Measurements from ENCODE around the gene AGAP1. TPM values are rescaled to one million over a fixed set of nuclear protein-coding genes. Genes with fewer than 3 reads are reported as not detected.
A peak's percentile ranks its signal among the peaks of the same experiment; 100 is the strongest.

Gene AGAP1
- total RNA-seq, 1 donor from 2014 or later, result 20.4 TPM

DNA sequence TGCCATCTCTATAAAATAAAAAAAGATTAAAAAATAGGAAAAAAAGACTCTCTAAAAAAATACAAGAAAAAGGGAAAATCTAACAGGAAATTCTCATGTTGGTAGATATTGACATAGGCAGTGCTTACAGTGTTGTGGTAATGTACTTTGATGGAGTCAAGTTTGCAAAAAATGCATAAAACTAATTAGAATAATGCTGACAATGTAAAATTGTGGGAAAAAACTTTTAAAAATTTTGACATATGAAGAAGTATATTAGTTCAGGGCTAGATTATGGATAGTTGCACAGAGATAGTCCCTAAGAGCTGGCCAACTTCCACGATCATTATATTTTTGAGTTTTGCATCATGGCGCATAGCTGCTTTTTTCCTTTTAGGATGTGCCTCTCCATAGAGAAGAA lies 601.7 kb downstream of the AGAP1 start:
- Mint-ChIP-seq H3K27ac (no peak overlapping the region), H3K4me3 (no peak overlapping the region), H3K36me3 (peaks cover 12% of the 10 kb centered on the region), H3K9me3 (peaks cover 2% of the 10 kb centered on the region), H3K27me3 (ENCODE audit: insufficient read depth, low read depth) (no peaks in the 10 kb centered on the region), H3K4me1 (peaks cover 20% of the 10 kb centered on the region)
- Histone ChIP-seq H3K27ac (no peak overlapping the region), H3K4me3 (no peak overlapping the region), H3K27me3 (no peaks in the 10 kb centered on the region), H3K36me3 (no peaks in the 10 kb centered on the region), H3K79me2 (ENCODE audit: low read depth) (no peaks in the 10 kb centered on the region), H4K20me1 (ENCODE audit: low read depth) (no peaks in the 10 kb centered on the region), H2AFZ (replicated peaks) (no peak overlapping the region), H3K4me2 (no peak overlapping the region), H3K9ac (no peak overlapping the region), H3K4me1 (peaks cover 6% of the 10 kb centered on the region), H3F3A (ENCODE audit: low read depth) (no peaks in the 10 kb centered on the region), H3K9me3 (ENCODE audit: low read depth) (no peaks in the 10 kb centered on the region)
- TF ChIP-seq EZH2phosphoT487 (IDR thresholded peaks at IDR 0.05) (no peak), EZH2 (IDR thresholded peaks at IDR 0.05) (no peak), CTCF (IDR thresholded peaks at IDR 0.05) (no peak)
- DNase-seq (ENCODE audit: low spot score), result no peak

DNA sequence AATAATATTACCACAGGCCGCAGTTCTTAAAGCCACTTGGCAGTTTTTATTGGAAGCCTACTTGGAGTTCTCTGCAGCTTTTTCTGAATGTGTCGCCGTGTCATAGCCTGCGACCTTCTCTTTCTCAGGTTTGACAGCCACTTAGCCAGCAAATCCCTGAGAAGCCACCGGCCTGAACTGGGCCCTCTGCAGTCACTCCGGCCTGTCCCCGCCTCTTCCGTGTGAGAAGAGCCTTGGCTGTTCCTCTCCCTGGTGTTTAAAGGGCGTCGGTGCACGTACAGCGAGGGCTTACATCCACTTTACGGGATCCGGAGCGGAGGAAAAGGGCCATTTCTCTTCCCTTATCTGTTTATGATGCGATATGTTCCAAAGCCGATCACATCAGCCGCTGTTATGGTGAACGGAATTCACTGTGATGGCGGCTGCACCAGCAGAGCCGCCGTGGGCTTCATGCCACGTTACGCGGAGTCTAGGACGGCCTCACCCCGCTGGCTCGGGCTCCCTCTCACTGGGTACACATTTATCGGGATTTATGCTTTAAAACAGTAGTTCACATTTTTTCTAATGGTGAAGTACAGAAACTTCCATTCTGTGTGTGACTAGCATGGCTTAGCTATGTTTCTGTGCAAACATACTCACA lies 607.6 kb downstream of the AGAP1 start:
- H3K9ac ChIP-seq, result no peak overlapping the region
- no peak overlapping the region for H3K4me3 Mint-ChIP-seq
- no peaks in the 10 kb centered on the region for H3K27me3 Mint-ChIP-seq (ENCODE audit: insufficient read depth, low read depth)
- no peaks in the 10 kb centered on the region for H3K4me1 ChIP-seq
- H3K27ac ChIP-seq, result no peak overlapping the region
- no peaks in the 10 kb centered on the region for H3K79me2 ChIP-seq (ENCODE audit: low read depth)
- H3K36me3 Mint-ChIP-seq, result peaks cover 2% of the 10 kb centered on the region
- peaks cover 27% of the 10 kb centered on the region for H3K4me1 Mint-ChIP-seq
- no peaks in the 10 kb centered on the region for H3K36me3 ChIP-seq
- no peaks in the 10 kb centered on the region for H3K27me3 ChIP-seq
- no peaks in the 10 kb centered on the region for H3K9me3 Mint-ChIP-seq
- DNase-seq (ENCODE audit: low spot score), result peak; percentile 48
- H3F3A ChIP-seq (ENCODE audit: low read depth), result no peaks in the 10 kb centered on the region
- TF ChIP-seq CTCF (IDR thresholded peaks at IDR 0.05) (no peak), EZH2phosphoT487 (IDR thresholded peaks at IDR 0.05) (no peak), EZH2 (IDR thresholded peaks at IDR 0.05) (no peak)
- H3K27ac Mint-ChIP-seq, result peak overlapping the region; percentile 34
- peaks cover 15% of the 10 kb centered on the region for H4K20me1 ChIP-seq (ENCODE audit: low read depth)
- H2AFZ ChIP-seq (replicated peaks), result no peak overlapping the region
- H3K9me3 ChIP-seq (ENCODE audit: low read depth), result no peaks in the 10 kb centered on the region
- H3K4me3 ChIP-seq, result no peak overlapping the region
- no peak overlapping the region for H3K4me2 ChIP-seq

DNA sequence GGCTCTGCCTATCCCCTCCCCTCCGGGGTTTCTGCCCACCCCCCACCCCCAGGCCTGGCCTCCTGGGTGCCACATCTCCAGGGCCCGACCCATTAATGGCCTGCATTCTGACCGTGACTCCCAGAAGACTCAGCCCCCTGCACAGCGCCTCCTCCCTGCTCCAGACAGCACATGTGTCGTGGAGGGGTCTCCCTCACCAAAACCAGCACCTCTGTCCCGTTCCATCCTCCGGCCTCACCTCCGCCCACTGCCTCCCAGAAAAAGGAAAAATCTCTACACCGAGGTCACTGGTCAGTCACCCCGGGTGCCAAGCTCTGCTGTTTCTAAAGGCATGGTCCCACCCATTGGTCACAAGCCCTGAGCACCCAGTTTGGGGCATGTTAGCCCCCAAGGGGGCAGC lies 609.1 kb downstream of the AGAP1 start:
- TF ChIP-seq EZH2phosphoT487 (IDR thresholded peaks at IDR 0.05) (no peak), EZH2 (IDR thresholded peaks at IDR 0.05) (no peak), CTCF (IDR thresholded peaks at IDR 0.05) (no peak)
- H3K9me3 ChIP-seq (ENCODE audit: low read depth), result no peaks in the 10 kb centered on the region
- H3K4me1 ChIP-seq, result peaks cover 4% of the 10 kb centered on the region
- no peaks in the 10 kb centered on the region for H3K36me3 ChIP-seq
- H3K4me2 ChIP-seq, result no peak overlapping the region
- H3K27me3 ChIP-seq, result no peaks in the 10 kb centered on the region
- no peaks in the 10 kb centered on the region for H3F3A ChIP-seq (ENCODE audit: low read depth)
- no peak overlapping the region for H2AFZ ChIP-seq (replicated peaks)
- H3K27ac ChIP-seq, result no peak overlapping the region
- H3K4me3 Mint-ChIP-seq, result no peak overlapping the region
- DNase-seq (ENCODE audit: low spot score), result no peak
- peaks cover 22% of the 10 kb centered on the region for H4K20me1 ChIP-seq (ENCODE audit: low read depth)
- peaks cover 2% of the 10 kb centered on the region for H3K36me3 Mint-ChIP-seq
- H3K4me3 ChIP-seq, result no peak overlapping the region
- no peaks in the 10 kb centered on the region for H3K9me3 Mint-ChIP-seq
- no peaks in the 10 kb centered on the region for H3K79me2 ChIP-seq (ENCODE audit: low read depth)
- H3K27me3 Mint-ChIP-seq (ENCODE audit: insufficient read depth, low read depth), result peaks cover 5% of the 10 kb centered on the region
- peaks cover 38% of the 10 kb centered on the region for H3K4me1 Mint-ChIP-seq
- H3K9ac ChIP-seq, result no peak overlapping the region
- no peak overlapping the region for H3K27ac Mint-ChIP-seq

Measured in neural progenitor cell (in vitro differentiated cells).